ENCODE measurements around the gene PIAS4.

GRCh38 chr19:3975144-3975543, 32.4 kb upstream of the PIAS4 start:
- TF ChIP-seq, protein P1, sequence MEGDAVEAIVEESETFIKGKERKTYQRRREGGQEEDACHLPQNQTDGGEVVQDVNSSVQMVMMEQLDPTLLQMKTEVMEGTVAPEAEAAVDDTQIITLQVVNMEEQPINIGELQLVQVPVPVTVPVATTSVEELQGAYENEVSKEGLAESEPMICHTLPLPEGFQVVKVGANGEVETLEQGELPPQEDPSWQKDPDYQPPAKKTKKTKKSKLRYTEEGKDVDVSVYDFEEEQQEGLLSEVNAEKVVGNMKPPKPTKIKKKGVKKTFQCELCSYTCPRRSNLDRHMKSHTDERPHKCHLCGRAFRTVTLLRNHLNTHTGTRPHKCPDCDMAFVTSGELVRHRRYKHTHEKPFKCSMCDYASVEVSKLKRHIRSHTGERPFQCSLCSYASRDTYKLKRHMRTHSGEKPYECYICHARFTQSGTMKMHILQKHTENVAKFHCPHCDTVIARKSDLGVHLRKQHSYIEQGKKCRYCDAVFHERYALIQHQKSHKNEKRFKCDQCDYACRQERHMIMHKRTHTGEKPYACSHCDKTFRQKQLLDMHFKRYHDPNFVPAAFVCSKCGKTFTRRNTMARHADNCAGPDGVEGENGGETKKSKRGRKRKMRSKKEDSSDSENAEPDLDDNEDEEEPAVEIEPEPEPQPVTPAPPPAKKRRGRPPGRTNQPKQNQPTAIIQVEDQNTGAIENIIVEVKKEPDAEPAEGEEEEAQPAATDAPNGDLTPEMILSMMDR (IDR thresholded peaks at IDR 0.05) = no peak
- no peak for TF ChIP-seq POLR2A (IDR thresholded peaks at IDR 0.05)
